Hematopoietic multipotent progenitor cell treated with erythropoietin and hydrocortisone succinate and interleukin-3 and kit ligand, for 17 days (in vitro differentiated cells): ENCODE measurements around the gene SLBP.

Experiments
- DNase-seq: peaks from one replicate; pipeline ENCODE4 v3.0.0-alpha.2; 2015; ENCODE audit warnings: low spot score

Gene SLBP

DNA sequence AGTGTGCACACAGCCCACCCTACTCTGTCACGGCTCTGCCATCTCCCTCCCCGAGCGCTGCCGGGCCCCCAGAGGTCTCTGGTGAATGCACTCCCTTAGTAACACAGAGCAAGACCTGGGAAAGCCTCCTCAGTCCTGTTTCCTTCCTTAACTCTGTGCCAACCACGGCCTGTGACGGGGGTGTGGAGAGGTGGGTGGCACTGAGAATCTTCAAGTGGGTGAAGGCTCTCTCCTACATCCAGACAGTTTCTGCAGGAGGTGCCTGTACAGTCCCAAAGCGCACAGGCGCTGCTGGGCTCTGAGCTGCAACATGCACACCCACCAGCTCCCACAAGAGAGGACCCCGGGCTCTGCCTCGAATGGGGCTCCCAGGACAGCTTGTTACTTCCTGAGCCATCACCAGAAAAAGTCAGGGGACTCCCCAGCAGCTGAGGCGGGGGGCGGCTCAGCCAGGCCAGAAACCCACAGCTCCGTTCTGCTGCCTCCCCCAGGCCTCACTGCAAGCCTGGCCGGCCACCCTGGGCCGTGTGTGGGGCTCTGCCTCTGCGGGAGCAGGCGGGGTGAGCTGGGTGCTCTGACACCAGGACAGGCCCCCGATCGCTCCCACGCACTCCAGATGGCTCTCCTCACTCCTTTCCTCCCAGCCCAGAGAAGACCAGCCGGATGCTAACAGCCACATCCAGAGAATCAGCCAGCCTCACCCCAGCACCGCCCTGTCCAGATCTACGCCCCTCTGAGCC is 57.7 kb downstream of the SLBP start:
- no peak for DNase-seq

DNA sequence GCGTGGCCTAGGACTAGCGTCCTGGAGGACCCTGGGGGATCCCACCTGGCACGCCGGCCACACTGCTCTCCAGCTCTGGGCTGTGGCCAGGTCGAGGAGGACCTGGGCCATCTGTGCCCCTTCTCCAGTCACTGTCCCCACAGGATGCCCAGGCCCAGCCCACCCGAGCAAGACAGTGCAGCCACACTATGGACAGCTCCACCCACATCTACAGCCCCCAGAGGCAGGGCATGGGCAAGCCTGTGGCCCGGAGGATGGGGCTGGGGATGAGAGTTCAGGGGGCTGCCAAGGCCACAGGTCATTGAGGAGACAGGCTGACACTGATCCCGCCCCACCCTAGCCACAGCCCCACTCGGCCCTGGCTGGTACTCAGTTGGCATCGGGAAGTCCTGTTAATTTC is 58.3 kb downstream of the SLBP start:
- DNase-seq: no peak

DNA sequence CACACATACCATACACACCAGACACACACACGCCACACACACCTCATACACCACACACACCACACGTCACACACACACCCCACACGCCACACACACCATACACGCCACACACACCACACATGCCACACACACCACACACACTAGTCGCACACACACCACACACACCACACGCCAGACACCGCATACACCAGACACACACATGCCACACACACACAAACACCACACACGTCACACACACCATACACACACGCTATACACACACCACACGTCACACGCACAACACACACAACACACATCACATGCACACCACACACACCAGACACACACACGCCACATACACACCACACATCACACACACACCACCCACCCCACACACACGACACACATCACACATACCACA is 60.0 kb downstream of the SLBP start:
- DNase-seq: no peak

DNA sequence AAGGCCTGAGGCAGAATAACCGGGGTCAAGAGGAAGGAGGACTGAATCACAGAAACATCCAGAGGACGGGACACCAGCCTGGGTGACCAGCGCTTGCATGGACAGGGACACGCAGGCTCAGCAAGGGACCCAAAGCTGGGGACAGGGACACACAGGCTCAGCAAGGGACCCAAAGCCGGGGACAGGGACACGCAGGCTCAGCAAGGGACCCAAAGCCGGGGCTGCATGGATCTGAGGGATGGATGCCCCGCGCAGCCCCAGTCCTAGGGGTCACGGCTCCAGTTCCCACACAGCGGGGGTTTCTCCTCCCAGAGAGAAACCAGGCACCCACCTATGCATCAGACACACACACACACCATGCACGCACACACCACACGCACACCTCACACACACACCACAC is 60.5 kb downstream of the SLBP start:
- DNase-seq: no peak

DNA sequence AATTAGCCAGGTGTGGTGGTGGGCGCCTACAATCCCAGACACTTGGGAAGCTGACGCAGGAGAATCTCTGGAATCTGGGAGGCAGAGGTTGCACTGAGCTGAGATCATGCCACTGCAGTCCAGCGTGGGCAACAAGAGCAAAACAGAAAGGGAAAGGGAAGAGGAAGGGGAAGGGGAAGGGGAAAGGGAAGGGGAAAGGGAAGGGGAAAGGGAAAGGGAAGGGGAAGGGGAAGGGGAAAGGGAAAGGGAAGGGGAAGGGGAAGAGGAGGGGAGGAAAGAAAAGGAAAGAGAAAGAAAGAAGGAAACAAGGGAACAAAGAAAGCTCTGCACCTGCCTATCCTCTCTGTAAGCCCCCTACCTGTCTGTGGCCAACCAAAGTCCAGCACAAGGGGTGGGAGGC is 63.2 kb downstream of the SLBP start:
- DNase-seq: no peak

DNA sequence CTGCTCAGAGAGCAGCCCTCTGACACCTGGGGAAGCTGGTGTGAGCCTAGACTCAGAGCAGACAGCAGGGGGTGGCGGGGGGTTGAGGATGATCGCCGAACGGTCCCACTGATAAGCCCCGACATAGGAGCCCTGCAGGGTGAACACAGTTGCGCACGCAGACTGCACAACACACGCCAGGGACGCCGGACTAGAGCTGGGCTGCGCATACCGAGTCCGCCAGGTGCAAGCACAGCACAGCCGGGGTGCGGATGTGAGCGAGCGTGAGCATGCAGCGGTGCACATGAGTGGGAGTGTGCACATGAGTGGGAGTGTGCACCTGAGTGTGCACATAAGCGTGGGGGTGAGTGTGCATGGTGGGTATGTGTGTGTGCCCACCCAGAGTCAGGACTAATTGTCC is 64.7 kb downstream of the SLBP start:
- DNase-seq: no peak

DNA sequence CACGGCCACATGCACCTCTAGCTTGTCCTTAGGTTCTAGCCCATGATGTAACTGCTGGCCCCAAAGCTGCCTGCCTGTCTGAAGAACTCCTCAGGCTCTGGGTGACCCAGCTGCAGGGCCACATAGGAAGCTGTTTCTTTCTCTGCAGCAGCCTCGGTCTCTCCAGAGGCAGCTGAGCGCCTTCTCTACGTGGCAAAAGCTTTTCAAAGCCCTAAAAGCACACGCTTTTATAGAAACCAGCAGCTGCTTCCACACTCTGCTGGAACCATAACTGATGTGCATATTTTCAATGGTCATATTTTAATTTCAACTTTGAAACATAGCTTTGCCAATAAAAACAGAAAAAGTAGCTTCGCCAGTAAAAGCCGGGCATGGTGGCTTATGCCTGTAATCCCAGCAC is 65.4 kb downstream of the SLBP start:
- no peak for DNase-seq

DNA sequence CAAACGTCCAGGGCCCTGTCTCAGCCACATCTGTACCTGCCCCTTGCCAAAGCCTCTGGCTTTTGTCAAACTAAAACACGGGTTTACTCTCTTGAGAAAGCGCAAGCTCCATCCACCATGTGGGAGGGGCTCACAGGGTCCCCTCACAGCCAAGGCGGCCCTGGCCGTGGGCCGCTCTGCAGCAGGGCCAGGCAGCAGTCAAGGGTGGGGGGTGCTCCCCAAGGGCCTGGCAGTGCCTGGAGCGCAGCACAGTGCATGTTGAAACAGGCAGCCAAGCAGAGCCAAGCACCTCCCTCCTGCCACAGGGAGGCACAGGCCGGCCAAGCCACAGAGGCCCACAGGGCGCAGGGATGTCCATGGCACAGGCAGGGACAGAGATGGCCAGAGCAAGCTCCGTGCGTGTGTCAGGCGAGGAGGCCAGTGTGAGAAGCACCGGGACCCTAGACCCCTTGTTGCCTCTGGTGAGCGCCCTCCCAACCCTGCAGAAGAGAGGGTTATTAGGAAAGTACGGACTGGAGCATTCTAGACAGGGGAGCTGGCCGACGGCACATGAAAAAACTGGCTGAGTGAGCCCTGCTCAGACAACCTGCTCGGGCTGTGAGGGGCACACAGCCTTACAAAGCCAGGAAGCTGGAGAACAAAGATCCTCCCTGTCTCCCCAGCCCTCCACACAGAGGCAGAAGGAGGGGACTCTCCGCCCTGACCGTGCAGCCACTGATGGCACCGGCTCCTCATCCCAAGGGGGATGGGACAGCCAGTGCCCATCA is 67.0 kb downstream of the SLBP start:
- DNase-seq: no peak

DNA sequence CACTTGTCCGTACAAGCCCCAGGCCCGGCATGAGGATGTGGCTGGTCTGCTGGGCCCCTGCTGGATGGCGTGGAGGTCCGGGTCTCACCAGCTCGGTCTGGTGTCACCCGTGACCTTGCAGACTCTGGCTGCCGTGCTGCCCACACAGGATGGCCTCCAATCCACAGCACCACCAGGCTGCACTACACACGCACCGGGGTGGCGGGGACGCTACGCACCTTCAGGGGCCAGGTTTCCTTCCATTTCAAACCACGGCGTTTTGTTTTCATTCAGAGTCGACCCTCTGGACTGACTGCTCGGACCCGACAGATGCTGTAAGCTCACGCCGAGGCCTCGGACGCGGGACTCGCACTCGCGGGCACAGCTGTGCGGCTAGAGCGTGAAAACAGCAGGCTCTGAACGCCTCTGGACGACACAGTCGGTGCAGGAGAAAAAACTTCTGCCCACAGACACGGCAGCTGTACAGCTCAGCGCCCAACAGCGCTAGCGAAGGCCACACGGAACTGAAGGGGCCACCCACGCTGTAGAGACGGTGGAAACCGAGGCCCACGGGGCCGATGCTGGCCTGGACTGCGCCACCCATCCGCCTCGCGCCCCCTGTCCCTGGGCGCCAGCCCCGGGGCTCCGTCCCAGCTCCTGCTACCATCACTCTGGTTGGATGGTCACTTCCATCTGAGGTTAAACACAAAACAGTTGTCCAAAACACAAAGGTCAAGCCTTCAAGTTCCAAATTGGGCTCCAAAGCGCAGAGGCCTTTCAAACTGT is 68.0 kb downstream of the SLBP start:
- no peak for DNase-seq
